Smooth muscle cell (in vitro differentiated cells): ENCODE measurements around the gene TCF7. TPM values are rescaled to one million over a fixed set of nuclear protein-coding genes. Genes with fewer than 3 reads are reported as not detected.

Experiments used
- DNase-seq: peaks from one replicate; lab custom pipeline; 2025; ENCODE audit not compliant: unreplicated experiment; lab: John Stamatoyannopoulos, UW
- H2AFZ ChIP-seq: fragments of 200-600 bp; sonication (generic); 2 replicates; pipeline ENCODE4 v1.6.0; 2016; ENCODE audit warnings: antibody characterized with exemption, low read depth, mild to moderate bottlenecking
- H3F3A ChIP-seq: fragments of 200-600 bp; sonication (generic); 2 replicates; pipeline ENCODE4 v1.6.0; 2017; ENCODE audit warnings: antibody characterized with exemption, low read depth
- H3K27ac ChIP-seq: fragments of 200-600 bp; sonication (generic); 2 replicates; pipeline ENCODE4 v1.5.1; 2016; ENCODE audit warnings: low read depth, mild to moderate bottlenecking
- H3K27me3 ChIP-seq: fragments of 200-600 bp; sonication (generic); 2 replicates; pipeline ENCODE4 v1.6.1; 2016; ENCODE audit warnings: low read depth, mild to moderate bottlenecking
- H3K36me3 ChIP-seq: fragments of 200-600 bp; sonication (generic); 2 replicates; pipeline ENCODE4 v1.5.1; 2016; ENCODE audit warnings: low read depth
- H3K4me1 ChIP-seq: fragments of 200-600 bp; sonication (generic); 2 replicates; pipeline ENCODE4 v1.5.1; 2016; ENCODE audit warnings: low read depth
- H3K4me2 ChIP-seq: fragments of 200-600 bp; sonication (generic); 2 replicates; pipeline ENCODE4 v1.6.0; 2016; ENCODE audit warnings: mild to moderate bottlenecking
- H3K4me3 ChIP-seq: fragments of 200-600 bp; sonication (generic); 2 replicates; pipeline ENCODE4 v1.5.1; 2016; ENCODE audit warnings: mild to moderate bottlenecking
- H3K79me2 ChIP-seq: fragments of 200-600 bp; sonication (generic); 2 replicates; pipeline ENCODE4 v1.6.0; 2016; ENCODE audit warnings: low read depth, mild to moderate bottlenecking
- H3K9ac ChIP-seq: fragments of 200-600 bp; sonication (generic); 2 replicates; pipeline ENCODE4 v1.6.0; 2016; ENCODE audit warnings: low read depth
- H3K9me3 ChIP-seq: fragments of 200-600 bp; sonication (generic); replicated peaks from 2 replicates; pipeline ENCODE4 v1.5.1; 2016; ENCODE audit warnings: low read depth
- H4K20me1 ChIP-seq: fragments of 200-600 bp; sonication (generic); 2 replicates; pipeline ENCODE4 v1.6.0; 2016; ENCODE audit warnings: low read depth
- WGBS: methylation state at CpG from one replicate; pipeline ENCODE4 v1.1.7; 2016; ENCODE audit warnings: low lambda C conversion rate; 5-methylcytosine and 5-hydroxymethylcytosine counted together
- polyA plus RNA-seq: library from polyadenylated mRNA; unstranded; fragments of >200 nt; fragmentation: Nextera tagmentation; extraction: Ambion mirVana; gene quantifications from 2 replicates; pipeline ENCODE4 v1.2.1, GENCODE V29; 2016
- total RNA-seq: library from RNA; depleted of rRNA; stranded (reverse); fragments of >200 nt; gene quantifications from 2 replicates; pipeline ENCODE4 v1.2.3, GENCODE V29; 2014
- TF ChIP-seq, protein P1 (sequence below): fragments of 200-600 bp; sonication (generic); IDR thresholded peaks from 2 replicates; pipeline ENCODE4 v1.5.1; 2017; ENCODE audit warnings: borderline replicate concordance, mild to moderate bottlenecking, antibody characterized with exemption; ENCODE audit not compliant: insufficient read depth, poor library complexity, severe bottlenecking

Gene TCF7
- total and polyA plus RNA-seq, 2 experiments from 2014 or later: 1.8 to 3.4 TPM

DNA sequence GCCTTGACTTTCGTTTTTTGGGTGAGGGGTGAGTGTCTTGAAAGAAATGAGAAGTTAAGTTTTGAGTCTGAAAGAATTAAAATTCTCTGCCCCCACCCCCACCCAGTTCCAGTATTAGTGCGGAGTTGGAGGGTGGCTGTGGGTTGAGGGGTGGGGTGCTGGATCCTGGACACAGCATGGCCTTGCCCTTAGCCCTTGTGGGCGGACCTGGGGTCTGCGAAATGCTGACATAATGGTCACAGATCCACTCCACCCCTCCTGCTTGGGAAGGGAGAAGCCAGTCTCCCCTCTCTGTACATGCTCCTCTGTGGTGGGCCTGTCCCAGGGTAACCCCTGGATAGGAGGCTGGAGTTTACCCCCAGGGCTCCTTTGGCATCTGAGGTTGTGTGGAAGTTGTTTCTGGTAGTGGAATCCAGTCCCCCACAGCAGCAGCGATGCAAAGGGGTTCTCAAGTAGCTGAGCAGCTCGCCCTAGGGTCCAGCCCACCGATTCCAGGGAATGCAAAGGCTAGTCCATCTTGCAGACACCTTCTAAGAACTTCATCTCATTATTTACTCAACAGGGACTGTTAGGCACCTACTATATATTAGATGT lies 42.8 kb upstream of the TCF7 start:
- TF ChIP-seq, protein P1, sequence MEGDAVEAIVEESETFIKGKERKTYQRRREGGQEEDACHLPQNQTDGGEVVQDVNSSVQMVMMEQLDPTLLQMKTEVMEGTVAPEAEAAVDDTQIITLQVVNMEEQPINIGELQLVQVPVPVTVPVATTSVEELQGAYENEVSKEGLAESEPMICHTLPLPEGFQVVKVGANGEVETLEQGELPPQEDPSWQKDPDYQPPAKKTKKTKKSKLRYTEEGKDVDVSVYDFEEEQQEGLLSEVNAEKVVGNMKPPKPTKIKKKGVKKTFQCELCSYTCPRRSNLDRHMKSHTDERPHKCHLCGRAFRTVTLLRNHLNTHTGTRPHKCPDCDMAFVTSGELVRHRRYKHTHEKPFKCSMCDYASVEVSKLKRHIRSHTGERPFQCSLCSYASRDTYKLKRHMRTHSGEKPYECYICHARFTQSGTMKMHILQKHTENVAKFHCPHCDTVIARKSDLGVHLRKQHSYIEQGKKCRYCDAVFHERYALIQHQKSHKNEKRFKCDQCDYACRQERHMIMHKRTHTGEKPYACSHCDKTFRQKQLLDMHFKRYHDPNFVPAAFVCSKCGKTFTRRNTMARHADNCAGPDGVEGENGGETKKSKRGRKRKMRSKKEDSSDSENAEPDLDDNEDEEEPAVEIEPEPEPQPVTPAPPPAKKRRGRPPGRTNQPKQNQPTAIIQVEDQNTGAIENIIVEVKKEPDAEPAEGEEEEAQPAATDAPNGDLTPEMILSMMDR: no peak
- Histone ChIP-seq H3K9ac (no peak overlapping the region), H3K36me3 (no peaks in the 10 kb centered on the region), H3K79me2 (no peaks in the 10 kb centered on the region), H3K9me3 (no peaks in the 10 kb centered on the region), H3K27ac (no peak overlapping the region), H3F3A (no peaks in the 10 kb centered on the region), H3K4me2 (peak overlapping the region; percentile 90), H3K4me1 (no peaks in the 10 kb centered on the region), H2AFZ (no peak overlapping the region), H3K4me3 (peak overlapping the region; percentile 52), H3K27me3 (no peaks in the 10 kb centered on the region), H4K20me1 (no peaks in the 10 kb centered on the region)
- 76% methylated on average over 7 of the region's 7 CpGs for WGBS
- no peak for DNase-seq

- Histone ChIP-seq H3K36me3 (no peaks in the 10 kb centered on the region), H3K79me2 (no peaks in the 10 kb centered on the region), H3F3A (no peaks in the 10 kb centered on the region), H3K9ac (no peak overlapping the region), H3K4me1 (no peaks in the 10 kb centered on the region), H3K9me3 (no peaks in the 10 kb centered on the region), H2AFZ (no peak overlapping the region), H3K27me3 (no peaks in the 10 kb centered on the region), H3K27ac (no peak overlapping the region), H4K20me1 (no peaks in the 10 kb centered on the region), H3K4me2 (no peak overlapping the region), H3K4me3 (no peak overlapping the region)
- TF ChIP-seq, protein P1: no peak
- whole genome bisulfite sequencing: 89% methylated on average over 8 of the region's 8 CpGs
- DNase-seq: no peak
These were observed 41.8 kb upstream of the TCF7 start for GRCh38 chr5:134072471-134073210.

GRCh38 chr5:134073404-134073803 lies 41.1 kb upstream of the TCF7 start:
- Histone ChIP-seq H3K27ac (no peak overlapping the region), H3K36me3 (no peaks in the 10 kb centered on the region), H3K9ac (no peak overlapping the region), H3K4me1 (no peaks in the 10 kb centered on the region), H3F3A (no peaks in the 10 kb centered on the region), H2AFZ (no peak overlapping the region), H3K9me3 (no peaks in the 10 kb centered on the region), H3K79me2 (no peaks in the 10 kb centered on the region), H3K4me2 (no peak overlapping the region), H3K4me3 (no peak overlapping the region), H4K20me1 (no peaks in the 10 kb centered on the region), H3K27me3 (no peaks in the 10 kb centered on the region)
- WGBS: 72% methylated on average over 2 of the region's 2 CpGs
- no peak for DNase-seq
- TF ChIP-seq, protein P1: no peak
